HG03196 (cell line): ENCODE data around the gene TYK2.
A peak's percentile ranks its signal among the peaks of the same experiment; 100 is the strongest.
"Not testable (repeated sequence)": the region's sequence is repeated elsewhere in the genome, so short reads cannot be mapped to it uniquely, and the experiment has no call there.

Source experiments
- ATAC-seq: cut with Tn5 transposase; IDR thresholded peaks from one replicate; pipeline ENCODE4 v1.9.1; 2021; ENCODE audit not compliant: unreplicated experiment

Gene TYK2

DNA sequence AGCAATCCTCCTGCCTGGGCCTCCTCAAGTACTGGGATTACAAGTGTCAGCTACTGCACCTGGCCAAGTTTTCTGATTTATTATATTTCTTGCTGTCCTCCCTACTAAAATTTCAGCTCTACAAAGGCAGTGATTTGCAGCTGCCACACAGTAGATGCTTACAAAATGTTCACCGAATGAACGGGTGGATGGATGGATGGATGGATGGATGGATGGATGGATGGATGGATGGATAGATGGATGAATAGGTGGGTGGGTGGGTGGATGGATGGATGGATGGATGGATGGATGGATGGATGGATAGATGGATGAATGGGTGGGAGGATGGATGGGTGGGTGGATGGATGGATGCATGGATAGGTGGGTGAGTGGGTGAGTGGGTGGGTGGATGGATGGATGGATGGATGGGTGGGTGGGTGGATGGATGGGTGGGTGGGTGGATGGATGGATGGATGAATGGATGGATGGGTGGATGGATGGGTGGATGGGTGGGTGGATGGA lies 3.2 kb downstream of the TYK2 start:
- ATAC-seq = not testable (repeated sequence)

DNA sequence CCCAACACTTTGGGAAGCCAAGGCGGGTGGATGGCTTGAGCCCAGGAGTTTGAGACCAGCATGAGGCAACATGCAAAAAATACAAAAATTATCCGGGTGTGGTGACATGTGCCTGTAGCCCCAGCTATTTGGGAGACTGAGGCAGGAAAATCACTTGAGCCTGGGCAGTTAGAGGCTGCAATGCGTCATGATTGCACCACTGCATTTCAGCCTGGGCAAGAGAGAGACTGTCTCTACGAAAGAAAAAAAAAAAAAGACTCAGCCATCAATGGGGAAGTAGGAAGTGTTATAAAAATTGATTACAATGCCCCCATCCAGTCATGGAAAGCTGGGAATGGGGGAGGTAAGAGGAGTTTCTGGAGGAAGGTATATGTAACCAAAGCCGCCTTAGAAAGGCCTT lies 5.4 kb downstream of the TYK2 start:
- ATAC-seq = no peak

DNA sequence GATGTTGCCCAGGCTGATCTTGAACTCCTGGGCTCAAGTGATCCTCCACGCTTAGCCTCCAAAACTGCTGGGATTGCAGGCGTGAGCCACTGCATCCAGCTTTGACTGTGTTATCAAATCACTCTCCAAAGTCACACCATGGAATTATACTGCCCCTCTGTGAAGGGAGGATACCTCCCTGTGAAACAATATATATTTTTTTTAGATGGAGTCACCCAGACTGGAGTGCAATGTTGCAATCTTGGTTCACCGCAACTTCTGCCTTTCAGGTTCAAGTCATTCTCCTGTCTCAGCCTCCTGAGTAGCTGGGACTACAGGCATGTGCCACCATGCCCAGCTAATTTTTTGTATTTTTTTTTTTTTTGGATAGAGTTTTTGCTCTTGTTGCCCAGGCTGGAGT lies 7.7 kb downstream of the TYK2 start:
- no peak for ATAC-seq

DNA sequence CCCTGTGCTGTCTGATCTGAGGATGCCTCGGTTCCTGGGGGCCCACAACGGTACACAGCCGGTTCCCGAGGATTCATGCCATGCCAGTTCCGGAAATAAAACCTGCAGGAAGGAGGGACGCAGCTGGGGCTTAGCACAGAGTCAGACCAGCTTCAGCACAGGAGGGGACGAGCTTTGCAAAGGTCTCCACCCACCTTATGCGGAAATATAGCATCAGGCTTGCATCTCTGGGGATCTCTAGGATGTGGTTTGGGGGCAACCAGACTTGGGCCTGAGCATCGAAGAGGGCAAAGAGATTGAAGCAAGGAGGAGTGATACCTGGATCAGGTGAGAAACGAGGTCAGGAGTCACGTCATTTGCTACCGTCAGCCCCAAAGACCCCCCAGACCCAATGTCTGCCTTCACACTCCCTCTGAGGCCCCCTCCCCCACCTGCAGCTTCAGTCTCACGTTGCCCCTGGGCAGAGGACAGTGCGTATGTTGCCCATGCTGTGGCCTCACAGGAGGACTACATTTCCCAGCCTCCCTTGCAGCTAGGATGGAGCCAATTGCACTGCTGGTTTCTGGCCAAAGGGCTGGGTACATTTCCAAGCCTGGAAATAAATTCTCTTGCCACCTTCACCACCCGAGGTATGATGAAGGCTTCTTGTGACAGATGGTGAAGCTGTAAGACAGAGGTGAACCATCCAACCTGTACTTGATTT lies 12.1 kb downstream of the TYK2 start:
- no peak for ATAC-seq

DNA sequence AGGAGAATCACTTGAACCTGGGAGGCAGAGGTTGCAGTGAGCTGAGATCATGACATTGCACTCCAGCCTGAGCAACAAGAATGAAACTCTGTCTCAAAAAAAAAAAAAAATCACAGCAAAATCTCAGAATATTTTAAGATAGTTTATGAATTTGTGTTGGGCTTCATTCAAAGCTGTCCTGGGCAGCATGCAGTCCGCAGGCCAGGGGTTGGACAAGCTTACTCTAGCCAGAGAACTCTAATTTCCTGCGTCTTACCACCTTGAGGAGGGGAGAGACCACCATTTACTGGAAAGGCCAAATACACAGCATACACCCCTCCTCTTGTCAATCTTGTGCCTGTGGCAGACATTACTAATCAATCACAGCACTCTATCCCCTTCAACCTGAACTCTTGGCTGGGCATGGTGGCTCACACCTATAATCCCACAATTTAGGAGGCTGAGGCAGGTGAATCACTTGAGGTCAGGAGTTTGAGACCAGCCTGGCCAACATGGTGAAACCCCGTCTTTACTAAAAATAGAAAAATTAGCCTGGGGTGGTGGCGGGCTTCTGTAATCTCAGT lies 13.3 kb downstream of the TYK2 start:
- ATAC-seq = not testable (repeated sequence)

DNA sequence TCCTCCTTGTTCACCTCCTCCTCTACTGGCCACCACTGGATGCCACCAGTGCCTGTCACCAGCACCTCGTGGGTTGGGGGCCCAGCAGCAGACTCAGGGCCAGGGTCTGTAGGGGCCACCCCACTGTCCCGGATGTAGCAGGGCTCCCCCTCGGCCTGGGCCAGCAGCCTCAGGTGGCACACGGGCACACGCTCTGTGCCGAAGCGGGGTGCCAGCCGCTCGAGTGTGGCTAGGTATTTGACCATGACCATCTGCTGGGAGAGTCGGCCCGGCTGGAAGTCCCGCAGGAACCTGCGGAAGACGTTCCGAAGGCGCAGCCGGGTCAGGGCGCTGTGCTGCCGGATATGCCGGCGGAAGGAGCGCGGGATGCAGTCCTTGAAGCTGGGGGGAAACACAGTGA lies 14.9 kb downstream of the TYK2 start:
- ATAC-seq = no peak

DNA sequence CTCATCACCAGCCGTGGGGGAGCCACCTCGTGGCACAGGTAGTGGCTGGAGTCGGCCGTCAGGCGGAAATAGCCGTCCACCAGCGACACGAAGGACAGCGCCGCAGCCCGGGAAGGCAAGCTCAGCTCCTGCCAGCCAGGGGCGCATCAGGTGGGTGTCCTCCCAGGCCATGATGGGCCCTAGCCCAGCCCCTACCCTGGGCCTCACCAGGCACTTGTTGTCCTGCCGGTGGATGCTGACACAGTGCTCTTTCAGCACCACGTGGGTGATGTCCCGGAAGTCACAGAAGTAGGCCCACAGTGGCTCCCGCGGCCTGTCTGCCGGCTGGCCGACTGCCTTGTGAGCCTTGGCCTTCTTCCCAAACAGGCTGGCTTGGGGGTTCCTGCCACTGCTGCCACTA lies 15.7 kb downstream of the TYK2 start:
- no peak for ATAC-seq

DNA sequence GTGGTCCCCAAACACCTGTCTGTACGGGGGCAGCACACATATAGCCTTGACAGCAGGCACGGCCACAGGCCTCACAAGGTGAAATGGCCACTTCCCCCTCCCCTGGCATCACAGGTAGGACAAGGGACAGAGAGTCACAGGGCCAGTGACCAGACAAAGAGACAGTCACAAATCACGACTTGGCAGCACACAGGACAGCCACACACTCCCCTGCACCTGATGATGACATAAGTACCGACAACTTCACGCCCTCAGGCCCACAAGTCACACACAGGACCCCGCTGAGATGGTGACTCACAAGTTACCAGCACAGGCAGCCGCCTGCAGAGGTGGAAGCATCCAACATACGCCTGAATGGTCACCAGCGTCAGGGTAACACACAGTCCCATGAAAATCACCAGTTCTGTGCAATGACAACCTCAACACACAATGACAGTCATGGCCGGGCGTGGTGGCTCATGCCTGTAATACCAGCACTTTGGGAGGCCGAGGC lies 16.5 kb downstream of the TYK2 start:
- no peak for ATAC-seq

DNA sequence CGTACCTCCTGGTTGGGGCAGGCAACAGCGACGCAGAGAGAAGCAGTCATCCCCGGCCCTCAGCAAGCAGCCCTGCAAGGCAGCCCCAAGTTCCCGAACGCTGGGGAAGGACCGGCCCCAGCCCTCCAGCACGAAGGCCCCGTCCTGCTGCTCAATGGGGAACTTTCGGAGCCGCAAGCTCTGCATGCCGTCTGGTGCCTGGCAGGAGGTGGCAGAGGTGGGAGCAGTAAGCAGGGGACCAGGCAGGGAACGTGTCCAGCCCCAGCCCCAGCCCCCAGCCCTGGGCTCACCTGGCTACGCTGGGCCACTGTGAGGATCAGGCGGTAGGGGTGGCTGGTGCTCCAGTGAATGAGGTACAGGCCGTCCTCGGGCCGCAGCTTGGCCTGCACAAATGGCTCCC lies 18.1 kb downstream of the TYK2 start:
- ATAC-seq = no peak

DNA sequence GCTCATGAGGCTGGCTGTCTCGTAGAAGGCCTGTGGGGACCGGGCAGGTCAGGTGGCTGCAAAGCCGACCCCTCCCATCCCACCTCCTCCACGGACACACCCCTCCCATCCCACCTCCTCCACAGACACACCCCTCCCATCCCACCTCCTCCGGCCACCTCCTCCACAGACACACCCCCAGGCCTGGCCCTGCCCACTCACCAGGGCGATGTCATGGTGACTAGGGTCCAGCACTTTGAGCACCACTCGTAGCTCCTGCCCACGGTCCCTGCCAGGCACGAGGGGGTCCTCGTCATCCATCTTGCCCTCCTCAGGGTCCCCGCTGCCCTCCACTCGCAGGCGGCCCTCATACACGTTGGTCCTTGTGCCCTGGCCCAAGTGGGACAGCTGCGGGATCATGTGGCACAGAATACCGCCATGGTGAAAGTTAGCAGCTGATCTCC lies 18.8 kb downstream of the TYK2 start:
- no peak for ATAC-seq

DNA sequence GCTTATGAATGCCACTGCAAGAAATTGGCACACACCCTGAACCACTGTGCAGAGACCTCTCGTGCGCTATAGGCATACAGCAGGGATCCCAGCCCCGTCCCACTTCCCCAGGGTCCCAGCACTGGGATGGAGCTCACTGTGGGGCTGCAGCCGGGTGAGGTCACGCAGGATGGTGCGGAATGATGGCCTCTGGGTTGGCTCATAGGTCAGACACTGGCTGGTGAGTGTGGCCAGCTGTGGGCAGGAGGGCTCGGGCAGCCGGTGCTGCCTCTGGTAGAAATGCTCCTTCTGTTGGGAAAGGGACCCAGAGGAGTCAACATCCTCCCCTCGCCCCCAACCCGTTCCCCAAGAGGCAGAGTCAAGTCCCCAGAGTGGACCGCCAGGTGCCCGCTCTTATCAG lies 23.9 kb downstream of the TYK2 start:
- ATAC-seq = no peak

DNA sequence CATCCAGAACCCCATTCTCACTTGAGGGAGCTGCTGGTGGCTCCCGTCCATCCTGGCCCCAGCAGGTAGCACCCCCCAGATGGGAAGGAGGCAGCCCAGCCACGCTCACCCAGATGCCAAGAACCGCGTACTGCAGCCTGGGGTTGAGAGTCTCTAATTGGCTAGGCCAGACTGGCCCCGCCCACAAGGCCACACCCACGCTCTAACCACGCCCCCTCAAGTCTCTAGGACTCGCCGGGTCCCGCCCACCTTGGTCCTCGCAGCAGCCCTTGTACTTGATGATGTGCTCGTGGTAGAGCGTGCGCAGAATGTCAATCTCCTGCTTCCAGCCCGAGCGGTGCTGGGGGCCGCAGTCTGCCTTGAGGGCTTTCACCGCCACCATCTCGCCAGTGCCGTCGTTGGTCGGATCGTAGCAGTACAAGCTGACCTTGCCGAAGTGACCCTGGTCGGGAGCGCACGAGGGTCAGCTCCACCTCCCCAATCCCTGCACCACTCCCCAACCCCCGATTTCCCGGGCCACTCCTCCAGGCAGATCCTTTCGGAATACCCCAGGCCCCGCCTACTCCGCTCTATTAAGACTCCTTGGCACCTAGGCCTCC lies 26.5 kb downstream of the TYK2 start:
- ATAC-seq = no peak

DNA sequence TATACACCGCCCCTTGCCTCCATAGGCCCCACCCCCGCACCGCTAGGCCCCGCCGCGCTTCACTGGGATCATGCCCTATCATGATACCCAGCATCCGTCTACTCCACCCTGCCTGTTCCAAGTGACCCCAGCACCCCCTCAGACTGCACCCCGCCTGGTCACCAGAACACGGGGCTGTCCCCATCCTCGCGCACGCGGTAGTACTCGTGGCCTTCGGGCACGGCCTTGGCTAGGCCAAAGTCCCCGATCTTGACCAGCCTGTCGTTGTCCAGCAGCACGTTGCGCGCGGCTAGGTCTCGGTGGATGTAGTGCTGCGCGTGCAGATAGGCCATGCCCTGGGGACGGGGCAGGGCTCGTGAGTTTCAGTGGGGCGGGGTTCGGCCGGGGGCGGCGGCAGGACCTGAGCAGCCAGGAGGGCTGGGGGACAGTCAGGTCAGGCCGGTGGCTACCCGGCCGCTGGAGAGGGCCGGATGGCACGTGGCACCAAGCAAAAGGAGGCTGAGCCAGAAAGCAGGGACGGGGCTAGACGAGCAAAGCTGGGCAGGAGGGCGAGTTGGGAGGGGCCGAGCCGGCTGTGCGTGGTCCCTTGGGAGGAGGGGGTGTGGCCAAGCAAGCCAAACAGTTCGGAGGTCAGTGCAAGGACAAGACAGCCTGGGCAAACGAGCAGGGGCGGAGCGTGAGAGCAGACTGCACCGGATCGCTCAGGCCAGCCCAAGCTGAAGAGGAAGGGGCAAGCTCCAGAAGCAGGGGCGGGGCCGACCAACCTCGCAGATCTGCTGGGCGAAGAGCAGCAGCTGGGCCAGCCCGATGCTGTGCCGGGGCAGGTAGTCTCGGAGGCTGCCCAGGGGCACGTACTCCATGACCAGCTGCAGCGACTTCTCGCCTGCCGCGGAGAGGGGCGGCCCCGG lies 27.4 kb downstream of the TYK2 start:
- no peak for ATAC-seq

DNA sequence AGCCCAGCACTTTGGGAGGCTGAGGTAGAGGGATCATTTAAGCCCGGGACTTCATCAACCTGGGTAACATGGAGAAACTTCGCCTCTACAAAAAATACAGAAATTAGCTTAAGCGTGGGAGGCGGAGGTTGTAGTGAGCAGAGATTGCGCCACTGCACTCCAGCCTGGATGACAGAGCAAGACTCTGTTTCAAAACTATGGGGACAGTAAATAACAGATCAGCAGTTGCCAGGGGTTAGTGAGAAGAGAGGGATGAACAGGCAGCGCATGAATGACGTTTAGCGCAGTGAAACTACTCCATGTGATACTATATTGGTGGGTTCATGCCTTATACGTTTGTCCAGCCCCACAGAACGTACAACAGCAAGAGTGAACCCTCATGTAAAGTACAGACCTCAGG lies 33.9 kb downstream of the TYK2 start:
- no peak for ATAC-seq

DNA sequence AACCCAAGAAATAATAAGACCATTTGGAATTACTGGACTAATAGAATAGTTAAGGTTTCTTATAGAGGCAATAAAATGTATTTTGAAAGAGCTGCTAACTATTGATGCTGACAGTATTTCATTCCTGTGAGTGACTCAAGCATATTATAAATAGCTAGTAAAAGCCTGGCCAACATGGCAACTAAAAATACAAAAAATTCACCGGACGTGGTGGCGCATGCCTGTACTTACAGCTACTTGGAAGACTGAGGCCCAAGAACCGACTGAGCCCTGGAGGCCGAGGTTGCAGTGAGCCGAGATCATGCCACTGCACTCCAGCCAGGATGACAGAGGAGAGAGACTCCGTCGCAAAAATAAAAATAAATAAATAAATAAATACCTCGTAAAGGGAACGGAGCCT lies 35.6 kb downstream of the TYK2 start:
- ATAC-seq = no peak

DNA sequence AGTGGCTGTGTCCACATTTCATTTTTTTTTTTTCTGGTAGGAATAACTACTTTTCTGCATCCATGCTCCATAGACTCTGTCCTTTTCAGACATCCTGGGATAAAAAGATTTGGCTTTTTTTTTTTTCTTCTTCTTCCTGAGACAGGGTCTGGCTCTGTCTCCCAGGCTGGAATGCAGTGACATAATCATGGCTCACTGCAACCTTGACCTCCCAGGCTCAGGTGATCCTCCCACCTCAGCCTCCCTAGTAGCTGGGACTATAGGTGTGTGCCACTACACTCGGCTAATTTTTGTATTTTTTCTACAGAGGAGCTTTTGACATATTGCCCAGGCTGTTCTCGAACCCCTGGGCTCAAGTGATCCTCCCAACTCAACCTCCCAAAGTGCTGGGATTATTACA lies 36.9 kb downstream of the TYK2 start:
- no peak for ATAC-seq

DNA sequence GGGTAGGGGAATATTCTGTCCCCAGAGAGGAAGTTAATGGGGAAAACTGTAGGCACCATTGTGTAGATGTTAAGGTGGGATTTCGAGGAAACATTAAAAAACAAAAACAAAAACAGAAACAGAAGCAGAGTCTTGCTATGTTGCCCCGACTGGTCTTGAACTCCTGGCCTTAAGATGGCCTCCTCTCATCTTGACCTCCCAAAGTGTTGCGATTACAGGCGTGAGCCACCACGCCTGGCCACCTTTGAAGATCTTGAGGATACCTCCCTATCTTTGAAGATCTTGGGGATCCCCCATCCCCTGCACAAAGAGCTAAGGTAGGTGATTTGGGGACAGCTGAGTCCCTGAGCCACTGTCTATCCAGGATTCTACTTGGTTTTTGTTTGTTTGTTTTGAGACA lies 40.4 kb downstream of the TYK2 start:
- ATAC-seq = no peak

DNA sequence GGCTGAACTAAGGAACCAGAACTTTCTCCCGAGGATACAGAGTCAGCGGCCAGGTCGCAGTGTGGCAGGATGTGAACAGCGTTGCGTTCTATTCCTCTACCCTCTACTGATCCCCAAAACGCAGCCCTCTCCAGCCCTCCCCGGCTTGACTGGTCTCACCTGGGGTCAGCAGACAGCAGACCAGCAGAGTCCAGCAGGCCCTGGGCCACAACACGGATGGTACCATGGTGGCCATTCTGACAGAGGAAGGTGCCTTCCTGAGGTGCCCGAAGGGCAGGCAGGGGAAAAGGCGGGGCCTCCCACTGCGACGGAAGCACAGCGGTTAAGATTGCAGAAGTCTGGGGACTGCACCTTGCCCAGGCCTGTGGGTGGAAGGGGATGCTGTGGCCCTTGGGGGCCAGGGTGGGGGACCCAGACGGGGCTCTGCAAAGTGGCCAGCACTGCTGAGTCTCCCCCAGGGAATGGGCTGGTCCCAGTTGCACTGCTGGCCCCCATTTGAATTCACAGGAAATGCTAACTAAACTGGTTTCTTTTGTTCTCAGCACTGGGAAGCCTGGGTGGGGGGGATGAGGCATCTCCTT lies 40.9 kb downstream of the TYK2 start, which contains the start of gene ICAM3:
TSS of gene ICAM3 (minus strand) at position 245 of the 581 bp plus-strand sequence. CDS start at position 235, 10 bp downstream.
- peak; percentile 79 for ATAC-seq

DNA sequence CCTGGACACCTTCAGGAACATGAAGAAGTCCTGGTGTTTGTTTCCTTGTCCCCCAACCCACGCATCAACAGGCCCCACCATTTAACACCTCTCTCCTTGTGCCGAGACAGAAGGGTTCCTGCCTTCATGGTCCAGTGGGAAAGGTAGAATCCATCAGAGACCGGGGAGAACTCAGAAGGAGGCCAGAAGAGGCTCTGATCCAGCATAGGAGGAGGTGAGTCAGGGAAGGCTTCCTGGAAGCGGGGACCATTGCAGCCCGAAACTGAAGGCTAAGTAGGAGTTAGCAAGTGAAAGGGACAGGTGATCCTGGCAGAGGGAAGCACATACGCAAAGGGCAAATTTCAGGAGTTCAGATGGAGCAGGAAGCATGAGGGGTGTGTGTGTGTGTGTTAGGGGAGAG lies 41.4 kb downstream of the TYK2 start:
- no peak for ATAC-seq

DNA sequence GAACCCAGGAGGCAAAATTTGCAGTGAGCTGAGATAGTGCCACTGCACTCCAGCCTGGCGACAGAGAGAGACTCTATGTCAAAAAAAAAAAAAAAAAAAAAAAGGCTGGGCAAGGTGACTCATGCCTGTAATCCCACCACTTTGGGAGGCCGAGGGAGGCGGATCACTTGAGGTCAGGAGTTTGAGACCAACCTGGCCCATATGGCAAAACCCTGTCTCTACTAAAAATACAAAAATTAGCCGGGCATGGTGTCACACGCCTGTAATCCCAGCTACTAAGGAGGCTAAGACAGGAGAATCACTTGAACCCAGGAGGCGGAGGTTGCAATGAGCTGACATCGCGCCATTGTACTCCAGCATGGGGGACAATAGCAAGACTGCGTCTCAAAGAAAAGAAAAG lies 43.6 kb downstream of the TYK2 start:
- ATAC-seq = not testable (repeated sequence)
